Measurements from ENCODE around the gene SMIM11. TPM values are rescaled to one million over a fixed set of nuclear protein-coding genes. Genes with fewer than 3 reads are reported as not detected.
"Not testable (repeated sequence)": the region's sequence is repeated elsewhere in the genome, so short reads cannot be mapped to it uniquely, and the experiment has no call there.

Gene SMIM11
- polyA plus RNA-seq (2013, experiment 1 of 2): 10.8 TPM
- polyA plus RNA-seq (2013, experiment 2 of 2): 11.4 TPM

- H3K18ac ChIP-seq (ENCODE audit: low read depth in 1 of 2, low read length in 2 of 2): not testable (repeated sequence)
Measured at GRCh38 chr21:34374940-34375618, at the start of gene SMIM11. TSS of gene SMIM11 (plus strand) at chr21:34375507. CDS start at chr21:34379505, 3,998 bp downstream.

GRCh38 chr21:34330055-34330454, 45.3 kb upstream of the SMIM11 start:
- no peak overlapping the region for H3K4me3 ChIP-seq (ENCODE audit: insufficient read depth in 1 of 2, low read depth in 1 of 2, low read length in 2 of 2)
- no peak overlapping the region for H2BK5ac ChIP-seq (ENCODE audit: low read depth, low read length, poor library complexity, severe bottlenecking)
- H3K27ac ChIP-seq (ENCODE audit: low read length, poor library complexity, severe bottlenecking): no peak overlapping the region
- no peaks in the 10 kb centered on the region for H3K36me3 ChIP-seq (ENCODE audit: control insufficient read depth in 1 of 2, insufficient read depth in 2 of 2, low read depth in 1 of 2, low read length in 2 of 2)
- no peak overlapping the region for H4K8ac ChIP-seq (ENCODE audit: low read length)
- no peaks in the 10 kb centered on the region for H3K27me3 ChIP-seq (ENCODE audit: control insufficient read depth in 1 of 2, insufficient read depth in 1 of 2, low read length in 2 of 2)
- H3K9me3 ChIP-seq (ENCODE audit: control insufficient read depth, low read length): no peaks in the 10 kb centered on the region
- no peak overlapping the region for H4K91ac ChIP-seq (ENCODE audit: low read length)
- H3K14ac ChIP-seq (ENCODE audit: low read length in 2 of 2): no peak overlapping the region
- H3K4me2 ChIP-seq (ENCODE audit: low read length, poor library complexity, severe bottlenecking): no peak overlapping the region
- no peak overlapping the region for H2BK15ac ChIP-seq (ENCODE audit: low read depth, poor library complexity, severe bottlenecking)
- H3K4me1 ChIP-seq (ENCODE audit: control insufficient read depth, insufficient read depth, low read depth, low read length): peaks cover 13% of the 10 kb centered on the region
- DNase-seq: no peak
- H2AK5ac ChIP-seq (ENCODE audit: low read length, severe bottlenecking): no peak overlapping the region
- no peak overlapping the region for H2BK12ac ChIP-seq (ENCODE audit: low read length in 2 of 2)
- H3K18ac ChIP-seq (ENCODE audit: low read depth in 1 of 2, low read length in 2 of 2): no peak overlapping the region
- no peak overlapping the region for H3K9ac ChIP-seq (ENCODE audit: low read length)
- 92% methylated on average over 7 of the region's 8 CpGs for WGBS
- H2BK120ac ChIP-seq (ENCODE audit: low read depth, low read length): no peak overlapping the region
- no peak overlapping the region for H3K4ac ChIP-seq (ENCODE audit: low read depth in 1 of 2, low read length in 2 of 2)
- no peak overlapping the region for H3K23ac ChIP-seq (ENCODE audit: low read length in 2 of 2)
- H2AFZ ChIP-seq (ENCODE audit: low read depth, low read length): no peak overlapping the region
- H3K79me1 ChIP-seq (replicated peaks; ENCODE audit: low read length, poor library complexity, severe bottlenecking): no peaks in the 10 kb centered on the region

More at GRCh38 chr21:34374940-34375618, at the start of gene SMIM11:
- not testable (repeated sequence) for H3K23ac ChIP-seq (ENCODE audit: low read length in 2 of 2); H3K14ac ChIP-seq (ENCODE audit: low read length in 2 of 2); H2BK5ac ChIP-seq (ENCODE audit: low read depth, low read length, poor library complexity, severe bottlenecking); H3K4me2 ChIP-seq (ENCODE audit: low read length, poor library complexity, severe bottlenecking); H3K4ac ChIP-seq (ENCODE audit: low read depth in 1 of 2, low read length in 2 of 2); H3K4me1 ChIP-seq (ENCODE audit: control insufficient read depth, insufficient read depth, low read depth, low read length); H4K8ac ChIP-seq (ENCODE audit: low read length); H3K9me3 ChIP-seq (ENCODE audit: control insufficient read depth, low read length); H3K9ac ChIP-seq (ENCODE audit: low read length); H3K27me3 ChIP-seq (ENCODE audit: control insufficient read depth in 1 of 2, insufficient read depth in 1 of 2, low read length in 2 of 2); H2AFZ ChIP-seq (ENCODE audit: low read depth, low read length); H2BK12ac ChIP-seq (ENCODE audit: low read length in 2 of 2); H2AK5ac ChIP-seq (ENCODE audit: low read length, severe bottlenecking); DNase-seq; H3K27ac ChIP-seq (ENCODE audit: low read length, poor library complexity, severe bottlenecking); H3K36me3 ChIP-seq (ENCODE audit: control insufficient read depth in 1 of 2, insufficient read depth in 2 of 2, low read depth in 1 of 2, low read length in 2 of 2); H3K79me1 ChIP-seq (replicated peaks; ENCODE audit: low read length, poor library complexity, severe bottlenecking); H2BK15ac ChIP-seq (ENCODE audit: low read depth, poor library complexity, severe bottlenecking); H3K4me3 ChIP-seq (ENCODE audit: insufficient read depth in 1 of 2, low read depth in 1 of 2, low read length in 2 of 2); H4K91ac ChIP-seq (ENCODE audit: low read length); H2BK120ac ChIP-seq (ENCODE audit: low read depth, low read length)
- no CpG with 5 or more reads among the region's 49 CpGs for WGBS

- no peak overlapping the region for H3K14ac ChIP-seq (ENCODE audit: low read length in 2 of 2)
- H2AK5ac ChIP-seq (ENCODE audit: low read length, severe bottlenecking): no peak overlapping the region
- H3K9ac ChIP-seq (ENCODE audit: low read length): no peak overlapping the region
- no peak overlapping the region for H2BK15ac ChIP-seq (ENCODE audit: low read depth, poor library complexity, severe bottlenecking)
- no peak overlapping the region for H3K18ac ChIP-seq (ENCODE audit: low read depth in 1 of 2, low read length in 2 of 2)
- H3K27ac ChIP-seq (ENCODE audit: low read length, poor library complexity, severe bottlenecking): no peak overlapping the region
- H3K4me3 ChIP-seq (ENCODE audit: insufficient read depth in 1 of 2, low read depth in 1 of 2, low read length in 2 of 2): no peak overlapping the region
- no peaks in the 10 kb centered on the region for H3K36me3 ChIP-seq (ENCODE audit: control insufficient read depth in 1 of 2, insufficient read depth in 2 of 2, low read depth in 1 of 2, low read length in 2 of 2)
- no peak overlapping the region for H2AFZ ChIP-seq (ENCODE audit: low read depth, low read length)
- H3K4ac ChIP-seq (ENCODE audit: low read depth in 1 of 2, low read length in 2 of 2): no peak overlapping the region
- 85% methylated on average over 5 of the region's 5 CpGs for WGBS
- no peak for DNase-seq
- H3K4me1 ChIP-seq (ENCODE audit: control insufficient read depth, insufficient read depth, low read depth, low read length): peaks cover 13% of the 10 kb centered on the region
- H3K4me2 ChIP-seq (ENCODE audit: low read length, poor library complexity, severe bottlenecking): no peak overlapping the region
- no peak overlapping the region for H4K91ac ChIP-seq (ENCODE audit: low read length)
- no peak overlapping the region for H2BK120ac ChIP-seq (ENCODE audit: low read depth, low read length)
- H2BK5ac ChIP-seq (ENCODE audit: low read depth, low read length, poor library complexity, severe bottlenecking): no peak overlapping the region
- H2BK12ac ChIP-seq (ENCODE audit: low read length in 2 of 2): no peak overlapping the region
- H3K23ac ChIP-seq (ENCODE audit: low read length in 2 of 2): no peak overlapping the region
- H3K79me1 ChIP-seq (replicated peaks; ENCODE audit: low read length, poor library complexity, severe bottlenecking): no peaks in the 10 kb centered on the region
- no peaks in the 10 kb centered on the region for H3K9me3 ChIP-seq (ENCODE audit: control insufficient read depth, low read length)
- no peaks in the 10 kb centered on the region for H3K27me3 ChIP-seq (ENCODE audit: control insufficient read depth in 1 of 2, insufficient read depth in 1 of 2, low read length in 2 of 2)
- H4K8ac ChIP-seq (ENCODE audit: low read length): no peak overlapping the region
Measured at GRCh38 chr21:34331726-34332125, 43.6 kb upstream of the SMIM11 start.

- Histone ChIP-seq H3K14ac (ENCODE audit: low read length in 2 of 2) (no peak overlapping the region), H2BK12ac (ENCODE audit: low read length in 2 of 2) (no peak overlapping the region), H3K9ac (ENCODE audit: low read length) (no peak overlapping the region), H3K18ac (ENCODE audit: low read depth in 1 of 2, low read length in 2 of 2) (no peak overlapping the region), H3K9me3 (ENCODE audit: control insufficient read depth, low read length) (no peaks in the 10 kb centered on the region), H3K4me1 (ENCODE audit: control insufficient read depth, insufficient read depth, low read depth, low read length) (peaks cover 16% of the 10 kb centered on the region), H3K4me2 (ENCODE audit: low read length, poor library complexity, severe bottlenecking) (no peak overlapping the region), H3K79me1 (replicated peaks; ENCODE audit: low read length, poor library complexity, severe bottlenecking) (no peaks in the 10 kb centered on the region), H3K27ac (ENCODE audit: low read length, poor library complexity, severe bottlenecking) (no peak overlapping the region), H2AFZ (ENCODE audit: low read depth, low read length) (no peak overlapping the region), H3K36me3 (ENCODE audit: control insufficient read depth in 1 of 2, insufficient read depth in 2 of 2, low read depth in 1 of 2, low read length in 2 of 2) (no peaks in the 10 kb centered on the region), H2BK5ac (ENCODE audit: low read depth, low read length, poor library complexity, severe bottlenecking) (no peak overlapping the region), H3K23ac (ENCODE audit: low read length in 2 of 2) (no peak overlapping the region), H2AK5ac (ENCODE audit: low read length, severe bottlenecking) (peak overlapping the region; percentile 89), H3K27me3 (ENCODE audit: control insufficient read depth in 1 of 2, insufficient read depth in 1 of 2, low read length in 2 of 2) (no peaks in the 10 kb centered on the region), H3K4ac (ENCODE audit: low read depth in 1 of 2, low read length in 2 of 2) (no peak overlapping the region), H2BK15ac (ENCODE audit: low read depth, poor library complexity, severe bottlenecking) (no peak overlapping the region), H3K4me3 (ENCODE audit: insufficient read depth in 1 of 2, low read depth in 1 of 2, low read length in 2 of 2) (no peak overlapping the region), H4K8ac (ENCODE audit: low read length) (no peak overlapping the region), H4K91ac (ENCODE audit: low read length) (no peak overlapping the region), H2BK120ac (ENCODE audit: low read depth, low read length) (no peak overlapping the region)
- DNase-seq: no peak
- WGBS: 96% methylated on average over 5 of the region's 6 CpGs
Measured at GRCh38 chr21:34332347-34332746, 43.0 kb upstream of the SMIM11 start.
